ENCODE data around the gene SYNDIG1.

SYNDIG1 gene

DNA sequence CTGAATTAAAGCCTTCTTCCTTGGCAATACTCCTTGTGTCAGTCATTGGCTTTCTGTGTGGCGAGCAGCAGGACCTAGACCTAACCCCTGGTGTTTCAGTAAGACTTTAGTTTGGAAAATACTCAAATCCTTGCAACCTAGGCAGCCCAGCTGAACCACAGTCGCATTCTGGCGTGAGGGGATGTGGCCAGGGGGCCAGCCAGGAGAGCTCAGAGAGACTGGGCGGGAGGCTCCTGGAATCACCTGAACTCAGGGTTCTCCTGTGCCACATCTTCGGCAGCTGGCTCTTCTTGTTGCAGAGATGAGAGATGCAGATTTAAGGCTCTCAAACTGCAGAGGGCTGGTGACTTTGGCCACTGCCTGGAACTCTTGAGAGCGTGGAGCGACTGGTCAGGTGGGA lies 102.7 kb downstream of the SYNDIG1 start:
- DNase-seq, result no peak

DNA sequence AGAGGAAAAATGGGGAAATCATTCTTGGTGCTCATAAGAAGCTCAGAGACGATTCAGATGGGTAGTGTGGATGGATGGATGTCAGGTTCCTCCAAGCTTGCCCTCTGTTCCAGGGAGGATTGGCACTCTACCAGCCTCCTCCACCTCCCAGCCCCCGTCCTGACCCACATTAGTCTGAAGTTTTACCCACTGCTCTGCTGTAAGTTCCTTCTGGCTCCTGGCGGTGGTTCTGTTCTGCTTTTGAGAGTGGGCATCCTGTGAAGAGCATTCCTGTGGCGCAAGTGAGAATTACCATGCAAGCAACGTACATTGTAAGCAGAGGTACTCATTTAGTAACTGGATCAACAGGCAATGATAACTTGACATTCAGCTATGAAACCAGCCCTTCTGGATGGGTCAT lies 103.4 kb downstream of the SYNDIG1 start:
- no peak for DNase-seq

DNA sequence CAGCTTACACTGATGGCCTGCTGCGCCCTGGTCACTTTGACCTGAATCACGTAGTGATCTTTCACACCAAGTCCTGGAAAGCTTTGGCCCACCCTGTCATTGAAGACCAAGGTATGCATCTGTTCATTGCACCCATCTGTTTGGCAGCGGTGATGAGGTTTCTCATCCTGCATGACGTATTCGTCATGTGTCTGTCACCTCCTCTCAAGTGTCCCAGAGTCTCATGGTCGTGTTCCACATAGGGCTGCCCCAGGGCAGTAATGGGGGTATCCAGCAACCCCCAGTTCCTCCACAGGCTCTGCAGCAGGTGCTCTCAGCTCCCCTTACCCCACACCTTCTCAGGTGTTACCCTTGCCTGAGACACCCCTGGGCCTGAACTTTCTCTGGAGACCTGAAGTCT lies 104.1 kb downstream of the SYNDIG1 start:
- no peak for DNase-seq

DNA sequence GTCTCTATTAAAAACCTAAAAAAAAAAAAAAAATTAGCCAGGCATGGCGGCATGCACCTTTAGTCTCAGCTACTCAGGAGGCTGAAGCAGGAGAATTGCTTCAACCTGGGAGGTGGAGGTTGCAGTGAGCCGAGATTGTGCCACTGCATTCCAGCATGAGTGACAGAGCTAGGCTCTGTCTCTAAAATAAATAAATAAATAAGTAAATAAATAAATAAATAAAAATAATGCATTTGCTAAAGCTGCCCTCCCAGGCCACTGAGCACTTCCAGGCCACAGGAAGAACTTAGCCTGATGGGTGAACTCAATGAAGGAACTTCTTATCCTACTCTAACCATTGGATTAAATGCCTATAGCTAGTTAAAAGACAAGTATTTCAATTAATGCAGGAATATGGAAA lies 104.9 kb downstream of the SYNDIG1 start:
- no peak for DNase-seq

DNA sequence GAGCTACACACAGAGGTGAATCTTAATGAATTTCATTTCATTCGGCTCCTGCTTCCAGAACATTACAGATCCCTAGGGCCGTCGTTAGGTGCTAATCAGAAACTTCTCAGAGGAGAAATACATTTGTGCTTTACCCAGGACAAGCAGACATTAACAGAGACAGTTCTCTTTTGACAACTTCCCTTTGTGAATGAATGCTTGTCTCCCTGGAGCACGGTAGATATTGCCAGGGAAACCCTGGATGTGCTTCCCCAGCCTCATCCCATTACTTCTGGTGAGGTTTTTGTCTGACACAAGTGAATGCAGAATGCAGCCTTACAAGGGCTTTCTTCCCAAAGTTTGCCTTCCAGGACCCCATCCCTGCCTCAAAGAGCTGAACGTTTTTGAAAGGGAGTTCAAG lies 105.4 kb downstream of the SYNDIG1 start:
- DNase-seq, result no peak

DNA sequence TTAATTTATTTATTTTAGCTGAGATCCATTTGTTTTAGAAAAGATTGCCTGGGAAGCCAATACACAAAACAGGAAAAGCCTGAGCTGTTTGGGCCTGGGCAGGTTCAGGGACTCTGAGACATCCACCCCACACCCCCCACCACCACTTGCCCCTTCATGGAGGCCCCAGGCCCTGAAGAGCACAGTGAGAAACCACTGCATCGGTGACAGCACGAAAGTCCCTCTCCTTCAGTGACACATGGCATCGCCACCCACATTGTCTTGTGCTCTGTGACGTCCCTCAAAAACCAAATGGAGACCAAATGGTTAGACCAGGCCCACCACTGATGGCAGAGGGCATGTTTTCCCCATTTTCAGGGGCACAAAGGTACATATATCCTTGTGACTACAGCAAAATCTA lies 106.4 kb downstream of the SYNDIG1 start:
- DNase-seq, result no peak

DNA sequence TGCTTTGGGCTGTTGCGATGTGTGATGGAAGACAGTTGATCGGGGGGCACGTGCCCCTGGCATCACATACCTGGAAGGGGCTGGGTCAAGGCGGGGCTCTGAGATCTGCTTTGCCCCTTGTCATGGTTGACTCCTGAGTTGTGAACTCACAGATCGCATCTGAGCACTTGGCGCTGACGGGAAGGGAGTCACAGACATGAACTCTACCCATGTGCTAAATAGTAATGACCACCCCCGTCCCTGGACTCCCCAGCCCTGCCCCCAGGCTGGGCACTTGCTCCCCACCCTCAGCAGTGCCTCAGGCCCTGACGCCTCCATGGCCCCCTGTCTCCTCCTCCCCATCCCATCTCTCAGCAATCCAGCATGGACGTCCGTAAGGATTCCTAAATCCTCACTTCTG lies 107.0 kb downstream of the SYNDIG1 start:
- DNase-seq, result no peak

DNA sequence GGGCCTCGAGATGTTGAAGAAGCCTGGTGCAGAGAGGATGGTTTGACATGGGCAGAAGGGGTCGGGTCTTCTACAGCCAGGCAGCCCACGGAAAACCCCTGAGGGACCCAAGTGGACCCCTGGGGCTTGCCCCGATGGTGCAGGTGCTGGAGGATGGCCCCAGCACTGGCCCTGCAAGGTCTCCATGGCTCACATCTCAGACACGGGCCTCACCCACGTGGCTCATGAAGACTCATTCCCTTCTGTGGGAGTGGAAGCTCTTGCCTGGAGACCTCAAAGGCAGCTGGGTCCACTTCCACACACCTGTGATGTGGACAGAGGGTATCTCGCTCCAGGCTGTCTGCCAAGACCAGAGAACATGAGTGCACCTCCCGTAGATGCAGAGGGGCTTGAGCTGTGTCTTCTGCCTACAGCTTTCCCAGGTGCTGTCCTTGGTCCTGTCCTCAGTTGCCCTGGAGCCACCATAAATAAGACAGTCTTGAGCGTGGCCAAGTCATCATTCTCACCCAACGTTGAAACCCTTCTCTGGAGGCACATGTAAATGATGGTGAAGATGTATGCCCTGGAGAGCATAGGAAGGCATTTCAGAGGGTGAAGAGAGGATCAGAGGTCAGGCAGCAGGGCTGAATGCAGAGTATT lies 108.0 kb downstream of the SYNDIG1 start:
- peak; percentile 5 for DNase-seq

DNA sequence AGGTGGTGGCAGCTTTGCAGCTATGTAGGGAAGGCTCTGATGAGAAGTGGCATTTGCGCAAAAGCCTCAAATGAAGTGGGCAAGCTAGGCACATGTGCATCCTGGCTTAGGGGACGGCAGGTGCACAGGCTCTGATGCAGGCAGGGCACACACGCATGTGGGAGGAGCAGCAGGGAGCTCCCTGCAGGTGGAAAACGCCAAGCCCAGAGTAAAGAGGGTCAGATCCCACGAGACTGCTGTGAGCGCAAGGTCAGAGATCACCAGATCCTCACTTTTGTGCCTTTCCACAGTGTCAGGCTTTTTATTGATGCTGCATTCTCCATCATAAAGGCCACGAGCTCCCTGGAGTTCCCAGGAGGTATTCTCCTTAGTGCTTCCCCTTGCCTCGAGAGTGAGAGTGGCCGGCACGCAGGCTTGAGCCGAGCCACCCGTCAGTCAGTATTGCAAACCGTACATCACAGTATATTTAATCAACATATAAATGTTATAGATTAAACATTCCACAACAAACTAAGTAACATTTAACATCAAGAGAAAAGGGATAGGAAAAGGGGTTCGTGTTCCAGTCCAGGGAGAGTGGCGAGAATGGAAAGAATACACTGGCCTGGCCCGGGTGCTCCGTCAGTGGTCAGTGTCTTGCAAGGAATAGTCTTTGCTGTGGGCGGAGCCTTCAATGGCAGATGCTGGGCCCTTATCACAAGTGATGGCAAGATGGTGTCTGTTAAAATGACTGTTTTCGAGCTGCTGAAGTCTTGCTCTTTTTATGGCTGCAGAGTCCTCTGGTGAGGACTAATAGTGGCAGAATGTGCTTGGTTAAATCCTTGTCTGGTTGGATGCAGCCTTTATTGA lies 109.4 kb downstream of the SYNDIG1 start:
- DNase-seq, result no peak

DNA sequence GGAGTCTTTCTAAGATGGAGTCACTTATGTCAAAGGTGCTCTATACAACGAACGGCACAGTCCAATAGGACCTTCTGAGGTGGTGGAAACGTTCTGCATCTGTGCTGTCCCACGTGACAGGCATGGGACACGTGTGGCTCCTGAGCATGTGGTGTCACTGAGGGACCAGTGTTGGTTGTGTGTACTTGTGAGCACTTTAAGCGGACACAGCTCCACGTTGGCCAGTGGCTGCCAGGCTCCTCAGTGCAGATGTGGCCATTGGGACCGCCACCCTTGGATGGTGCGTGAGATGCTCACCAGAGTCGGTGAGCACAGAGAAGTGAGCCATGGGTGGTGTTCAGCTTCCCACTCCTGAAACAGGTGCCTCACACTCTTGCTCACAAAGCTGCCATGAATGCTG lies 110.0 kb downstream of the SYNDIG1 start:
- DNase-seq, result no peak

DNA sequence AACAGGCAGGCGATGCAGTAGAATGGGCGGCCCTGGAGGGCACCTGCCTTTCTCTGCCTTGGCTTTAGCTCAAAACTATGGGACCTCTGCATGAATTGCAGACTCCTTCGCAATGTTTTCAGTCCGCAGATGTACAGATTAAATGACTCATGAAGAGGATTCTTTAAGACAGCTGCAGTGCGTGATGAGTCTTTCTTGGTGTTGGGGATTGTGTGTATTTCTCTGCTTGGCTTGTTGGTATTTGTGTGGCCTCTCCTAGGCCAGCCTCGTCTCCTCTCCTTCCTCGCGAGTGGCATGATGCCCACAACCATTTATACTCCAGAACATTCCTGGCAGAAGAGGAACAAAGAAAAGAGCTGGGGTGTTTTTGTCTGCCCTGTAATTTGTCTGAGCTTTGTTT lies 110.6 kb downstream of the SYNDIG1 start:
- peak; percentile 12 for DNase-seq

DNA sequence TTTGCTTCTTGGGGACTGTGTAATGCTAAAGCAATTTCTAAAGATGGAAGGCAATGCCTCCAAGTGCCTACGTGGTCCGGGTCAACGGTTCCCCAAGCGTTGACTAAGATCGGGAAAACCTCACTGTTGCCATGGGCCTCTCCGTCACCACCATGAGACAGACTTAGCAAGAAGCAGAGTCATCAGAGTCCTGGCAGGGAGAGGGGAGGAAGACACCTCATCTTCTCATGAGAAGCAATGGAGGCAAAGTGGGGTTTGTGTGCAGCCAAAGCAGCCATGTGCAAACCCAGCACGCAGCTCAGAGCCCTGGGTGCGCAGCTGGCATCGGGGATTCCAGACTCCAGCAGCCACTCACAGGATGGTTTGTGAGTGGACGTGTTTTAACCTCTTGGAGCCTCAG lies 111.4 kb downstream of the SYNDIG1 start:
- DNase-seq, result no peak

DNA sequence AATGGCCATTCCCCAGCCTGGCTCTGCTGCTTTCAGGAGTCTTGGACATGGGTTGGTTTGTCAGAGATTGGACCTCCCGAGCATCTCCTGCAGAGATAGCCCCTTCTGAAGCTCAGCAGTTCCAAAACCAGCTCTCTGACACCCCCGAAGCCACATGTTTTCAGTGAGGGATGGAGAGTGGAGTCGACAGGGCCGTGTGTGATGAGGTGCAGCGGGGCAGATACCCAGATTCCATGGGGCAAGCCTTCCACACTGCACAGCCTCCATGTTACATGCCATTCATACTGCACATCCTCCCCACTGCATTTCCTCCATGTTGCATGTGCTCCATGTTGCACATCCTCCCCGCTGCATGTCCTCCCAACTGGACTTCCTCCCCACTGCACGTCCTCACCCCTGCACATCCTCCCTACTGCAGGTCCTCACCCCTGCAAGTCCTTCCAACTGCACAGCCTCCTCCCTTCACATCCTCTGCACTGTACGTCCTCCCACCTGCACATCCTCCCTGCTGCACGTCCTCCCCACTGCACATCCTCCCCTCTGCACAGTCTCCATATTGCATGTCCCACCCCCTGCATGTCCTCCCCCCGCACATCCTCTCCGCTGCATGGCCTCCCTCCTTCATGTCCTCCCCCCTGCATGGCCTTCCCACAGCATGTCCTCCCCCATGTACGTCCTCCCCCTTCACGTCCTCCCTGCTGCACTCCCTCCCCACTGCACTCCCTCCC lies 112.2 kb downstream of the SYNDIG1 start:
- no peak for DNase-seq

DNA sequence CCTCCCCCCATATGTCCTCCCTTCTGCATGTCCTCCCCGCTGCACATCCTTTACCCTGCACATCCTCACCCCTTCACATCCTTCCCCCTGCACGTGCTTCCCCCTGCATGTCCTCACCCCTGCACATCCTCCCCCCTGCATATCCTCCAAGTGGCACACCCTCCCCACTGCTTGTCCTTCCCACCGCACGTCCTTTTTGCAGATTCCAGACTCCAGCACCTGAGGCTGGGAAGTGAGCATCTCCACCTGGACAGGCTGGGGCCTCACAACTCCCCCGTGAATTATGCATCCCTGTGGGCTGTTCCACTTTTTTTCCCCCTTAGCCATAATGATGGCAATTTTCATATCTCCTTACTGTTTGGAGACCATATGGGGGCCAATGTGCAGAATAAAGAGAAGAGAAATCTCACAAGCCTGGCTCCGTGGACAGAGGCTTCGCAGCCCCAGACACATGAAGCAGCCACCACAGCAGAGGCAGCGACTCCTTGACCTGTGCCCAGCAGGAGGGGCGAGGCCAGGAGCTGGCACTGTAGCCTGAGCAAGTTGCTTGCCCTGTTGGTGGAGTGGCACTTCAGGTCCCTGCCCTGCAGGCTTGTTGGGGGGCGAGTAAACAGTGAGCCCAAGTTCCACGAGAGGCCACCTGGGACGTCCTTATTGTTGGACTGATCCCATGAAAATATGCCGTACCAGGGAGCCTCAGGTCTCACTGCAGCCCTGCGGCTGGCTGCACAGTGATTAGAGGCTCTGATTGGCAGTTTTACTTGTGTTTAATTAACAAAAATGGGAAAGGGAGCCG lies 113.1 kb downstream of the SYNDIG1 start:
- DNase-seq, result no peak

DNA sequence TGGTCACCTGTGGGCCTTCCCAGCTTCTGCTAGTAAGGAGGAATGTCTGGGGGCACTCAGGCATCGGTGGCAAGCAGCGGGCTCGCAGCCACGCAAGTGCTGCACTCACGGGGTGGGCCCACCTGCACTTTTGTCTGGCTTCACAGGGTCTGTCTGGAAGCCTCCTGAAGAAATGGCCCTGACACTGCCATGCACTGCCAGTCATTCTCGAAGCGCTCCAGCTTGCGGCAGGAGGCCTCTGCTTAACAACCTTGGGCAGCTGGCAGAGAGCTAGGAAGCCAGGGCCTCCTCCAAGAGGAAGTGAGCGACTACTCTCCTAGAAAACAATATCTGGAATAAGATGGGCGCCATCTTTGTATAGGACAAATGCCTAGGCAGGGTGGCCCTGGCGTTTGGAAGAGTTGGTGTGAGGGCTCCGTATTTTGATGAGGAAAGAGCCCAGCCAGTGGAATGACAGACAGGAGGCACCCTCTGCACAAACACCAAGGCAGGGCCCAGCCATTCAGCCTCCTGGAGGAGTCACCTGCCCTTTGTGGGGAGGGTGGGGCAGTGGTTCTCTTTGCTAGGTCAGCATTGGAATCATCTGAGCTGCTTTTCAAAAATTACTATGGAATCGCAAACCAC lies 113.9 kb downstream of the SYNDIG1 start:
- no peak for DNase-seq

DNA sequence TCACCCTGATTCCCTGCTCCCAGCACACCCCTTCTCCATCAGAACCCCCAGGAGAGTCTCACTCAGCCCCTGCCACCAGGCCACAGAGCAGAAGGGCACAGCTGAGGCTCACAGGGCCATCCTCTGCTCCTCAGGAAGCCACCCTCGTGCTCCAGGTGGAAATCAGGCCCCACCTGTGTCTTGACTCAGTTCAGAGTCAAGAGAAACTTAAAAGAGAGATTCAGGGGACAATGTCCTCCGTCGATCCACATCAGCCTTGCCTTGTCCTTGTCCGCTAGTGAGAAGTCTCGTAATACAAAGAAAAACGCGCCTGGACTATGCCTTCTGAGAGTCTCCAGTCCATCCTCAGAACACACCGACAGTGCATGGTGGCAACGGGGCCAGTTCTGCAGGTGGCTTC lies 114.6 kb downstream of the SYNDIG1 start:
- no peak for DNase-seq

DNA sequence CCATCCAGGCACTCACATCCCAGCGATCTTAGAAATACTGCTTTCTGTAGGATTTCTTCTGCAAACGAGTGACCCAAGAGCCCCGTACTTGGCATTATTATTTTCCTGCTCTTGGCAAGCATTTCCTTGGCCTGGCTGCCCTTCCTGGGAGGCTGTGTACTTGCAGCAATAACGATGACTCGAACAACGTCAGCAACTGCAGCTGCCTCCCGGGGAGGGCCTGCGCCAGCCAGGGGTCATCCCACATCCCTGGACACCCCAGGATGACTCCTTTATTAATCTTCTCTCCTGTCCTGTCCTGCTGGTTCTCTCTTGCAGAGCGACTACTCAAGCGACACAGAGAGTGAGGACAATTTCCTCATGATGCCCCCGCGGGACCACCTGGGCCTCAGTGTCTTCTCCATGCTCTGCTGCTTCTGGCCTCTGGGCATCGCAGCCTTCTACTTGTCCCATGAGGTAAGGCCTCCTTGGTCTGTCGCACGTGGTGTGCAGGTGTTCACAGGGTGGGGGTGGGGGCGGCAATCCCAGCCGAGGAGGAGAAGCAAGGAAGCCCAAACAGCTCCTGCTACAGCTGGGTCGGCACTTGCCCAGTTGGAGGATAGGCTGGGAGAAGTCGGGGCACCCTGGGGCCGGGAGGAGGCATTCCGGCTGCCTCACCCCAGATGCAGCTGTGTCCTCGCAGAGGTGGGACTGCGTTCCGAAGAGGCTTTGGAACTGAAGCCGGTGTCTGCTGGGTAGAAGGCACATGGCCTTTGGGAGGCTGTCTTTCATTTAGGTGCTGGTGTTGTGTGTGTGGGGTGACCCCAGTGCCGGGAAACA lies 115.3 kb downstream of the SYNDIG1 start:
- DNase-seq, result peak; percentile 36

DNA sequence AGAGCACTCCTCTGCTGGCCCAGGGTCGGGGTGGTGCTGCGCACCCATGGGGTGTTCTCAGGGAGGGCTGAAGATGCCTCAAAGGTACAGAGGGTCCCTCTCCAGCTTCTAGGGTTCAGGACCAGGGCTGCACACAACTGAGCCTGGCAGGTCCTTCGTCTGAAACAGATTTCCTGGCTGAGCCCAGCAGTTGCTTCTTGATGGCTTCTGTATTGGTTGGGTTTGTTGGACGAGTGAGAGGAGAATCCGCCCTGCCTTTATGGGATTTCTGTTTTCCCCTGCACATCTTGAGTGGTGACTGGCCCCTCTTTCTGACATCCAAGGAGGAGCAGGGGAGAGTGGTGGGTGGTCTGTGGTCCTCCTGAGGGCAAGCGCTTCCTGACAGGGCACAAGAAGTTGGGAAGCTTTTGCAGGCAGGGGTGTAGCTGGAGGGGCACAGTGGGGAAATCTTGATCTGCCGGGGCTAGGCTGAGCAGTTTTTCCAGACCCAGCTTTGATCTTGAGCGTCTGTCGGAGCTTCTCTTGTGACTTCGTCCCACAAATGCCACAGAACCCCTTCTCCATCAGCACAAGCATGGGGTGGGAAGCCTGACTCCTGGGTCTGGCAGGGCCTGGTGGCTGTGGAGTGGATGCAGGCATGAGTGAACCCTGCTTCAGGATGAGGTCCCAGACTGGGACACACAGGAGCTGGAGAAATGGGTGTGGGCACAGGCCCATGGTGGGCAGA lies 116.5 kb downstream of the SYNDIG1 start:
- DNase-seq, result no peak

DNA sequence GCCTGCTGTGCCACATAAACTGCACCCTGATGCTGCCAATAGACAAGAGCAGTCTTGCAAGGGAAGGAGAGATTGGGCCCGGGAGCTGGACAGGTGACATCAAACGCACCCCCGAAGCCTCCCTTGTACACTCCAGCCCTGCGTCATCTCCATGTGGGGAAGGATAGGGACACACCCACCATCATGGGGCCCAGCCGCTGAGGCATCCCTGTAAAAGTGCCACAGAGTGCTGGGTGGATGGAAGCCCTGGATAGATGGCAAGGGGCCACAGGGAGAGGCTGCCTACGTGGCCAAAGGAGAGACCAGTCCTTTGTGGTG lies 117.1 kb downstream of the SYNDIG1 start:
- DNase-seq, result no peak

DNA sequence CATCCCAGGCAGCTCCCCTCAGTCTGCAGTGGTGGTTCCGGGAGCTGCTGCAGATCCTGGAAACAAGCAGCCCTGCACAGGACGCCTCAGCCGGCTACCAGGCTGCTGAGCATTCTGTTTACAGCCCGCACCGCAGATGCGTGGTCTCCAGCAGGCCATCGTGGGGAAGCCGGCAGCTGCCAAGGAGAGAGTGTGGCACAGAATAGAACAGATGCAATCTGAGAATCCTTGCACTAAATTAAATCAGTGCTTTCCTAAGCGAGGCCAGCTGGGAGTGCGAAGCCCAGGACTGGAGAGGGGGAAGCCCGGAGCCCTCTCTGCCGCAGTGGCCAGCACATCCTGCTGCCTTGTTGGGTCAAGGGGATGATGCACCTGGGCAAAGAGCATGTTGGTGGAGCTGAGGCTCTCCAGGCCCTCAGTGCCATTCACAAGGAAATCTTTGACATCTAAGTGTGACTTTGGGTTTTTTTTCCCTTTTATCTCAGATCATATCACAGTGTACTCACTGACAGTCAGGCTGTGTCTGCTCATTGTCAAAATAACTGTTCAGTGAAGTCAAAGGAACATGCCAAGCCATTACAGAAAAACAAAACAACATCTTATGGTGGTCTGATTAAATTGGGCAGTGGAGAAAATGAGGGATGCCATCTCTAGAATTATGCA lies 118.1 kb downstream of the SYNDIG1 start:
- no peak for DNase-seq
